Omental fat pad (tissue), 4 donors: ENCODE data around the gene SHISA8. TPM values are rescaled to one million over a fixed set of nuclear protein-coding genes. Genes with fewer than 3 reads are reported as not detected.

ENCODE experiments used
- ATAC-seq: fragments of 150-250 bp; one replicate; pipeline ENCODE4 v1.9.1; 2016; ENCODE audit warnings: mild to moderate bottlenecking, moderate library complexity; ENCODE audit not compliant: low FRiP score
- DNase-seq: peaks from one replicate; pipeline ENCODE4 v3.0.0-alpha.2; 2019; ENCODE audit warnings: low spot score
- total RNA-seq, 4 donors: library from RNA; depleted of rRNA; stranded (reverse); fragments of >200 nt; gene quantifications; one replicate each; pipeline ENCODE4 v1.1.0, GENCODE V29; 2016
- TF ChIP-seq, protein P1 (sequence below), 3 donors: fragments of 450-650 bp; IDR thresholded peaks; one replicate each; pipeline ENCODE4 v1.5.1; 2016 to 2017; ENCODE audit warnings: antibody characterized with exemption in 3 of 3, mild to moderate bottlenecking in 3 of 3, moderate library complexity in 2 of 3

The SHISA8 gene
- total RNA-seq, 4 donors from 2014 or later: not detected

DNA sequence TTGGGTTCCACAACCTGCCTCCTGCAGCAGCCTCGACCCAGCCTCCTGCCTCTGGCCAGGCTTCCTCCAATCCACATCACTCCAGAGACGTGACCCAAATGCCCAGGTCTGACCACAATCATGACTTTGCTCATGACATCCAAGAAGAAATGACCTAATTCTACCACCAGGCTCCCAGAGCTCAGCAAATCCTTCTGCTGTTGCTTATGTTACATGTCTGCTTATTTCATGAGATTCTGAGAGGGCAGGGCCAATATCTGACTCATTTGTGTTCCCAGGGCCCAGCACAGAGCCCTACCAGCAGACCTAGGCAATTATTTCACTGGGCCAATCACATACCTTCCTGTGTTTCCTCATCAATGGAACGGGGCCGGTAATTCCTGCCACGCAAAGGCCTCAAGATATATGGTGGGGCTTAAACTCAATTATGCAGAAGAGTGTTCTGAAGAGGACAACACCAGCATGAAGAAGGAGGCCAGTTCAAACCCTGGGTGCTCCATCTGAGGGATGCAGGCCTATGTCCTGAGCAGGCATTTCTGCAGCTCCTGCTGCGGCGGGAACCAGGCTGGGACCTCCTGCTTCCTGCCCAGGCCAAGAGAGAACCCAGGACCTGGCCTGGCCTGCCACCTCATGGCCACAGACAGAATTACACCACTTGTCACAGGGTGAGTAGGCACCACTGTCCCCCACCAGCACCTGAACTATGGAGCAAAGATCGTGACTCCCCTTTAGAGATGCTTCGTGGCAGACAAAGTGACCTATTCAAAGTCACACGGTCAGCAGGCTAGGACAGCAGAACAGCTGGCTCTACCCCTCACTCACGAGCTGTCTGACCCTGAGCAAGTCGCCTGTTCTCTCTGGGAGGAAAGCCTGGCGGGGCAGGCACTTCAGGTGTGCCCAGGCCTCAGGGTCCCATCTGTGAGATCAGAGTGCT is 26.2 kb upstream of the SHISA8 start:
- DNase-seq (peak; percentile 76), ATAC-seq (peak; percentile 84)
- TF ChIP-seq, protein P1, sequence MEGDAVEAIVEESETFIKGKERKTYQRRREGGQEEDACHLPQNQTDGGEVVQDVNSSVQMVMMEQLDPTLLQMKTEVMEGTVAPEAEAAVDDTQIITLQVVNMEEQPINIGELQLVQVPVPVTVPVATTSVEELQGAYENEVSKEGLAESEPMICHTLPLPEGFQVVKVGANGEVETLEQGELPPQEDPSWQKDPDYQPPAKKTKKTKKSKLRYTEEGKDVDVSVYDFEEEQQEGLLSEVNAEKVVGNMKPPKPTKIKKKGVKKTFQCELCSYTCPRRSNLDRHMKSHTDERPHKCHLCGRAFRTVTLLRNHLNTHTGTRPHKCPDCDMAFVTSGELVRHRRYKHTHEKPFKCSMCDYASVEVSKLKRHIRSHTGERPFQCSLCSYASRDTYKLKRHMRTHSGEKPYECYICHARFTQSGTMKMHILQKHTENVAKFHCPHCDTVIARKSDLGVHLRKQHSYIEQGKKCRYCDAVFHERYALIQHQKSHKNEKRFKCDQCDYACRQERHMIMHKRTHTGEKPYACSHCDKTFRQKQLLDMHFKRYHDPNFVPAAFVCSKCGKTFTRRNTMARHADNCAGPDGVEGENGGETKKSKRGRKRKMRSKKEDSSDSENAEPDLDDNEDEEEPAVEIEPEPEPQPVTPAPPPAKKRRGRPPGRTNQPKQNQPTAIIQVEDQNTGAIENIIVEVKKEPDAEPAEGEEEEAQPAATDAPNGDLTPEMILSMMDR (IDR thresholded peaks at IDR 0.05): peak in 2 of 3 donors; percentile 37 to 86

DNA sequence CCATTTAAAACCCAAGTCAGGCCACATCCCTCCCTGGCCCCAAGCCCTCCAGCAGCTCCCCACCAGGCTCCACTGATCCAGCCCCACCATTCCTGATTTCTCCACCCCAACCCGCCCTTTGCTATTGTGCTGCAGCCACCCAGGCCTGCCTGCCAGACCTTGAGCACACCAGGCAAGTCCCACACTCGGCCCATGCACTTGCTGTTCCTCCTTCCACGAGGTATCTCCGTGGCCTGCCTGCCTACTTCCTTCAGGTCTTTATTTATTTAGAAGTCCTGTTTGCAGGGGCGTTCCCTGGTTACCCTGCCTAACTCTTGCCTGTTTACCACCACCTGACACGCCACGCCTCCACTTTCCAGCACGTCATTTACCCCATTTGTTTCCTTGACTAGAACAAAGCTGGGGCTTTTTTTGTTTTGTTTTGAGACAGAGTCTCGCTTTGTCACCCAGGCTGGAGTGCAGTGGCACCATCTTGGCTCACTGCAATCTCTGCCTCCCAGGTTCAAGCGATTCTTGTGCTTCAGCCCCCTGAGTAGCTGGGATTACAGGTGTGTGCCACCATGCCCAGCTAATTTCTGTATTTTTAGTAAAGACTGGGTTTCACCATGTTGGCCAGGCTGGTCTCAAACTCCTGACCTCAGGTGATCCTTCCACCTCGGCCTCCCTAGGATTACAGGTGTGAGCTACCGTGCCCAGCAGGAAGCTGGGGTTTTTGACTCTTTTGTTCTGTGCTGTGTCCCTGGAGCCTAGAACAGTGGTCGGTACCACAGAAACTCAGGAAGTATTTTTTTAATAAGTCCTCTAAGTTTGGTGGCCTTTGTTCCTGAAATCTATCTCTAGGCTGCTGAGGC is 25.3 kb upstream of the SHISA8 start:
- DNase-seq (no peak), ATAC-seq (no peak)
- TF ChIP-seq, protein P1 (IDR thresholded peaks at IDR 0.05): no peak

DNA sequence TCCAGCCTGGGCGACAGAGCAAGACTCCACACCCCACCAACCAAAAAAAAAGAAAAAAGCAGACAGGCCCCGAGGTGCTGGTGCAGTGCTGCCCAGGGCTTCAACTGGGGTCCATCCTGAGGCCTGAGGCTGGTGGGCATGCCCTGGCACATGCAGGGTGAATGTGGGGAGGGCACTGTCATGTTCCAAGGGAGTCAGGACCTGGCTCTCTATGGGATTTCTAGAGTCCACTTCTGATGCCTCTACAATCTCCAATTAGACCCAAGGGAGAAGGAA is 22.0 kb upstream of the SHISA8 start:
- ATAC-seq: no peak
- DNase-seq: no peak
- TF ChIP-seq, protein P1 (IDR thresholded peaks at IDR 0.05): no peak

DNA sequence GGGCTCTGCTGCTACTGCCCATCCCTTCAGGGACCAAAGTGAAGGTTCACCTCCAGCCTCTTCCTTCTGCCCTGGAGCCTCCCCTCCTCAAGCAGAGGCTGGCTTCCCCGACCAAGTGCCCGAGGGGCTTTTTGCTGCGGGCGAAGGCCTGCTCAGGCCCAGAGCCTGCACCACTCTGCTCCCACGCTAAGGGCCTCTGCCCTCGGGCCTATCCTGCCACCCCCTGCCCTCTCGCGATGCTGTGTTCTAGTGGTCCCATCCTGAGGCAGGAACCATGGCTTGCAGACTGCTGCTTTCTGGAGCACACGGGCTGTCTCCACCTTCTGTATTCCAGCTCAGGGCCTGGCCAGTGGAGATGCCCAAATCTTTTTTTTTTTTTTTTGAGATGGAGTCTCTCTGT is 20.6 kb upstream of the SHISA8 start:
- no peak for DNase-seq
- no peak for ATAC-seq
- TF ChIP-seq, protein P1 (IDR thresholded peaks at IDR 0.05): no peak

DNA sequence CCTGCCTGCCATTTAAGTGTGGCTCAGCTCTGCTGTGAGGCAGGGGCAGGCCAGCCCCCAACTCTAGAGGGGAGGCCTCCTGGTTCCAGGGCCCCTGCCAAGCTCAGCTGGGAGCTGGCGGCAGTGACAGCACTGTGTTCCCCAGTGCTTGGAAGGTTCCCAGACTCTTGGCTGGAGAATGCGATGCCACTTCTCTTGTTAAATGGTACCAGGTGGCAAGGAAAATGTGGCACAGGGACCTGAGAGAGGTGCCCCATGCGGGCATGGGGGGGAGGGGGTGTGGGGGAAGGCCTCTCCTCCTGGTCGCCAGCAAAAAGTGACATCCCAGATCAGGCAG is 20.1 kb upstream of the SHISA8 start:
- ATAC-seq (no peak), DNase-seq (no peak)
- TF ChIP-seq, protein P1 (IDR thresholded peaks at IDR 0.05): no peak

DNA sequence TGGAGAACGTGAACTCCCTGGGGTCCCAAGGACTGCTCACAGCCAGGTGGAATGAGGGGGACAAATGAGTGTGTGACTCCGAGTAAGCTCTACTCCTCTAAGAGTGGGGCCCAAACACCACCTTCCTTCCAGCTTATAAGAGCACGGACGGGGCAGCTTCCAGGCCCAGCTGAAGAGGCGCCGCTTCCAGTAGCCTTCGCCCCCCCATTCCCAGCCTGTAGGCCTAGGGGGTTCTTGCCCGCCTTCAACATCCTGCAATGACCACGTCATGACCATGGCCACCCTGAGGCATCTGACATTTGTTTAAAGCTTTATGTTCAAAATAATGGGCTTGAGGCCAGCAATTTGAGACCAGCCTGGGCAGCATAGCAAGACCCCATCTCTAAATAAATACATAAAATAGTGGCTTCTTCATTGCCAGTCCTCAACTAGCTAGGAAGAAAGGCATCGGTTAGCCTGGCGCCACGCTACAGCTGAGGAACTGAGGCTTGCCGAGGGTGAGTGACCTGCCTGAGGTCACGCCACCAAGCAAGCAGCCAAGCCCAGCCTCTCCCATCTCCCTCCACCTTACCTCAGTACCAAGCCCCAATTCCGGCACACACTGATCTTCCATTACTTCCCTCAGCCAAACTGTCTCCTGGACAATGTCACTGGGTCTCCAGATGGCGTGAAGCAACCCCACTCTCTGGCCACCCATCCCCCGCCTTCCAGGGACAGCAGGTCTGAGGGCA is 19.6 kb upstream of the SHISA8 start:
- DNase-seq (no peak), ATAC-seq (no peak)
- TF ChIP-seq, protein P1 (IDR thresholded peaks at IDR 0.05): no peak
